IMR-90 (cell line): Measurements from ENCODE around the gene AAGAB.

Experiments
- BHLHE40 ChIP-seq: fragments of 150-350 bp; IDR thresholded peaks from 2 replicates; pipeline ENCODE4 v1.6.1; 2016; ENCODE audit warnings: mild to moderate bottlenecking, low read depth, low read length
- CEBPB ChIP-seq: IDR thresholded peaks from 2 replicates; pipeline ENCODE4 v1.6.1; 2012; ENCODE audit warnings: low read depth, low read length, improper control_type of control experiment
- CTCF ChIP-seq: conservative IDR thresholded peaks from 2 replicates; pipeline ENCODE4 v1.5.1; 2012; ENCODE audit warnings: mild to moderate bottlenecking, low read depth, low read length, improper control_type of control experiment
- FOS ChIP-seq: fragments of 150-350 bp; IDR thresholded peaks from 2 replicates; pipeline ENCODE4 v1.6.1; 2016; ENCODE audit warnings: low read depth, low read length
- MAFK ChIP-seq: IDR thresholded peaks from 2 replicates; pipeline ENCODE4 v1.6.1; 2012; ENCODE audit warnings: low read depth, low read length, improper control_type of control experiment
- MXI1 ChIP-seq: IDR thresholded peaks from 2 replicates; pipeline ENCODE4 v1.6.1; 2012; ENCODE audit warnings: low read depth, mild to moderate bottlenecking, low read length, moderate library complexity, borderline replicate concordance
- POLR2A ChIP-seq: IDR thresholded peaks from 2 replicates; pipeline ENCODE4 v1.6.1; 2012; ENCODE audit warnings: mild to moderate bottlenecking, low read depth, low read length
- RFX5 ChIP-seq: IDR thresholded peaks from 2 replicates; pipeline ENCODE4 v1.8.0; 2012; ENCODE audit warnings: low read depth, mild to moderate bottlenecking, low read length, moderate library complexity
- SMC3 ChIP-seq: fragments of 150-350 bp; IDR thresholded peaks from 2 replicates; pipeline ENCODE4 v1.6.1; 2016; ENCODE audit warnings: low read depth, mild to moderate bottlenecking, antibody characterized with exemption, low read length, moderate library complexity
- TF ChIP-seq, protein P1 (sequence below): fragments of 150-350 bp; IDR thresholded peaks from 2 replicates; pipeline ENCODE4 v1.6.1; 2017; ENCODE audit warnings: mild to moderate bottlenecking, antibody characterized with exemption, low read length, low read depth

GRCh38 chr15:67189326-67190051 lies 65.0 kb downstream of the AAGAB start:
- TF ChIP-seq CTCF (no peak), POLR2A (no peak), SMC3 (no peak), FOS (no peak), BHLHE40 (no peak), CEBPB (no peak), RFX5 (no peak), MXI1 (no peak), MAFK (no peak)
- TF ChIP-seq, protein P1, sequence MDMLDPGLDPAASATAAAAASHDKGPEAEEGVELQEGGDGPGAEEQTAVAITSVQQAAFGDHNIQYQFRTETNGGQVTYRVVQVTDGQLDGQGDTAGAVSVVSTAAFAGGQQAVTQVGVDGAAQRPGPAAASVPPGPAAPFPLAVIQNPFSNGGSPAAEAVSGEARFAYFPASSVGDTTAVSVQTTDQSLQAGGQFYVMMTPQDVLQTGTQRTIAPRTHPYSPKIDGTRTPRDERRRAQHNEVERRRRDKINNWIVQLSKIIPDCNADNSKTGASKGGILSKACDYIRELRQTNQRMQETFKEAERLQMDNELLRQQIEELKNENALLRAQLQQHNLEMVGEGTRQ, result no peak
